HG03354 (cell line): ENCODE results near the gene IQSEC1.
"Not testable (repeated sequence)": the region's sequence is repeated elsewhere in the genome, so short reads cannot be mapped to it uniquely, and the experiment has no call there.

ENCODE experiments used
- ATAC-seq: cut with Tn5 transposase; IDR thresholded peaks from one replicate; pipeline ENCODE4 v1.9.1; 2021; ENCODE audit warnings: mild to moderate bottlenecking; ENCODE audit not compliant: unreplicated experiment, poor library complexity, severe bottlenecking

Gene IQSEC1

DNA sequence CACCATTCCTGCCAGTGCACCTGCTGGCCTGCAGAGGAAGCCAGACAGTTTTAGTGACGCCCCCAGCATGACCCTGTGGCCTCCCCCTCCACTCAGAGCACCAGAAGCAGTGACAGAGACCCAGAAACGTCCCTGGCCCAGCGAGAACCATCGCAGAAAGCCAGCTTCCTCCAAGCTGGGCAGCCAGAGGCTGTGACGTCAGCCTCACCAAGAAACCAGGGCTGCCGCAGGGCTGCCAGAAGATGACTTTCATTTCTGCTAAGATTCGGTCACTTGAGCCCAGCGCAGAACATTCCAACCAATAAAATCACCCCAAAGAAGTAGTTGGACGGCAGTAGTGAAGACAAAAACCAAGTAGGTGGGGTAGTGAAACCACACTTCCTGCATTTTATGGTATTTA, 202.3 kb downstream of the IQSEC1 start:
- ATAC-seq: no peak

DNA sequence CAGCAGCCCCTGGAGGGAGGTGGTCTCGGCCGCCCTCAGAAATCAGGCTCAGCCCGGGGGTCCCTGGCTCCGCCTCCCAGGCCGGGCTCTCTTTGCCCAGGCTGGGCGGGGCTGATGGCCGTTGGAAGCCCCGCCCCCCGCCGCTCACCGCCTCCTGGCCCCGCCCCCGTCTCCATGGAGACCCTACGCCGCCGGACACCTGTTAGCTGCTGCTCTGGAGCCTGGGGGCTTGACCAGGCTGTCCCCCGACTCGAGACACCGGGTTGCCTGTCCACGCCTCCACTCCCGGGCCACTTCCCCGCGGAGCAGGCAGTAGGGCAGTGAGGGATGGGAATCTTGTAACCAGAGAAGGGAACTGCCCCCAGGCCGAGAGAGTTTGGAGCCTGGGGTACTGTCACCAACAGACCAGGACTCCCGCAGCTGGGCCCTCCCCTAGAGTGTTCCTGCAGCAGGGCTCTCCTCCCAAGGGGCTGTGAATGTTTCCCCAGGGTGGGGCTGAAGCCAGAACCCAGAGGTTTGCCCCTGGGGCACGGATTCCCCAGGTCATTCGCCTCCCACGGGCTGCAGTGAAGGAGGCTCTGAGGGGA, 204.1 kb downstream of the IQSEC1 start:
- ATAC-seq: peak; percentile 55

DNA sequence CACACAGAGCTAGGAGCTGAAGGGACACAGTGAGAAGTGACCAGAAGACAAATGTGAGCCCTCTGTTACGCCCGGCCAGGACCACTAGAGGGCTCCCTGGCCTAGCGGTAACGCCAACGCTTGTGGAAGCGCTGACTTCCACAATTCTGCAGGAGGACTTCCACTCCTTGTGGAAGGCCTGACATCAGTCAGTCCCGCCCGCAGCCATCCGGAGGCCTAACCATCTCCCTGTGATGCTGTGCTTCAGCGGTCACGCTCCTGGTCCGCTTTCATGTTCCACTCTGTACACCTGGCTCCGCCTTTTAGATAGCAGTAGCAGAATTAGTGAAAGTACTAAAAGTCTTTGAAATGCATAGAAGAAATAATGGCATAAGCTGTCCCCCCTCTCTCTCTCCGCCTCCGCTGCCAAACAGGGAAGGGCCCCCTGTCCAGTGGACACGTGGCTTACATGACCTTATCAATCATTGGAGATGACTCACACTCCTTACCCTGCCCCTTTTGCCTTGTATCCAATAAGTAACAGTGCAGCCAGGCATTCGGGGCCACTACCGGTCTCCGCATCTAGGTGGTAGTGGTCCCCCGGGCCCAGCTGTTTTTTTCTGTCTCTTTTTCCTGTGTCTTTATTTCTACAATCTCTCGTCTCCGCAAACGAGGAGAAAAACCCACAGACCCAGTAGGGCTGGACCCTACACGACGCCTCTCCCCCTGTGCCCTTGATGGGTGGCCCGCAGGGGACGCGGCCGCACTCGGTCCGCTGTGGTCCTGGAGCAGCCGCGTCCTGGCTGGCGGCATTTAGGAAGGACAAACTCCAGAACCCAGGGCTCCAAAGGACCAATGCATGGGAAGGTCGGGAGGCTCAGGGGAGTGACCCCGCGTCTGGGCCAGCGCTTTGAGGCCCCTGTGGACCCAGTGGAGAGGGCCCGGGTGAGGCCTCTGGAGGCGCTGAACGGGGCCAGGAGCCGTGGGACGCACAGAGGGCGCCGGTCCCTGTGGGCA, 204.9 kb downstream of the IQSEC1 start:
- ATAC-seq: peak; percentile 67

DNA sequence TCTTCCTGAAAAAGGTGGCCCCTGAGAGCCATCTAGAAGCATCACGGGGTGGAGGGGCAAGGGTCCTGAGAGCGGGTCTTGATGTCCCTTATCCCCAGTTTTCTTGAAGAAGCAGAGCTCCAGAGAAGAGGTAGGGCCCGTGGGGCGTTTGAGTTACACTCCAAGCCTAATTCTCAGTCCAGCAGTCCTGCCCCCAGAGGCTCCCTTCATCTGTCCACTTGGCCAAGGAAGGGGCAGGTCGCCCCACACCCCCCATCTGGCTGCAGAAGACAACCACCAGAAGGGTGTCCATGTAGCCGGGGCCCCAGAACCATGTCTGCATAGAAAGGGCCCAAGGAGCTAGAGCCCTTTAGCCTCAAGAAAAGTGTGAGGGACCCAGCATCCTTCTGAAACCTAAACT, 206.4 kb downstream of the IQSEC1 start:
- no peak for ATAC-seq

DNA sequence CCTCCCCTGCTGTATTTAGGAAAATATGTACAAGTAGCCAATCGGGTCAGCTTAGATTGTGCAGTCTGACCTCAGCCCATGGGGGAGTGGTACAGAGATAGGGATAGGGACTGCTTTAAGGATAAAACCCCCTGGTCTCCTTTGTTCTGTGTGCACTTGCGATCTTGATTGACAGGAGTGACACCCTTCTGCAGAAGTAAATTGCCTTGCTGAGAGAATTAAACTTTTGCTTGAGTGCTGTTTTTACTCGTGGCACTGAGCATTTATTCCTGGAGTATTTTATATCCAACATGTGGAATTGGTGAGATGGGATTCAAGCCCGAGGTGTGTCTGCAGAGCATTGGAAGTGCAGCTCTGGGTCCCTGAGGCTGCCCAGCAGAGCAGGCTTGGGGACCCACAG, 208.0 kb downstream of the IQSEC1 start:
- no peak for ATAC-seq

DNA sequence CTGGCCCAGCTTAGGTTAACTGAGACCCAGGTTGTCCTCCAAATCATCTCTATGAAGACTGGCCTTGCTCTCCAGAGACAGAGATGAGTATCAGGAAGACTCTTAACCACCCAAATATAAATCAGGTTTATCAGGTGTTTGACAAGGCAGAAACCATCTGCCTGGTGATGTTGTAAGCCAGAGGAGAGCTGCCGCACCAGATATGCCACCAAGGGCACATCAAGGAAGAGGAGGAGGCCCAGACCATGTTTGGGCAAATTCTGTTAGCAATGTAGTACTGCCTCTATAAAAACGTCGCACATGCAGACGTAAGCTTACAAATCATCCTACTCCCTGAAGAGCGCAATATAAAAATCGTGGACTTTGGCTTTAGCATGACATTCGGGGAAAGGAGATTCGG, 210.8 kb downstream of the IQSEC1 start:
- no peak for ATAC-seq

DNA sequence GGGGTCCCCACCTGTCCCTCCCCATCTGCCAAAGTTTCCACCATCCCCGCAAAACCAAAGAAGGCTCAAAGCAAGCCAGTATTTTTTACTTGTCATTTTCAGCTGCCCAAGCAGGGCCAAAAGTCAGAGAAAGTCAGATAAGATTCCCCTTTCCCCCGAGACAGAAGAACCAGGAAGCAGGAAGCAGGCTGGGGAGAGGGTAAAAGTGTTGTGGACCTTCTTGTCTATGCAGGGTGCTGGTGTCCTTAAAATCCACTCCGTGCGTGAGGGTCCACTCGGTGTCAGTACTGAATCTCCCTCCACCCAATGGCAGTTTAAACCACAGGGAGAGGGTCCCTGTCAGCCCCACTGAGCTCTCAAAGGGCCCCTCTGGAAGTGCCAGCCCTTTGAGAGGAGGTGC, 211.6 kb downstream of the IQSEC1 start:
- no peak for ATAC-seq

DNA sequence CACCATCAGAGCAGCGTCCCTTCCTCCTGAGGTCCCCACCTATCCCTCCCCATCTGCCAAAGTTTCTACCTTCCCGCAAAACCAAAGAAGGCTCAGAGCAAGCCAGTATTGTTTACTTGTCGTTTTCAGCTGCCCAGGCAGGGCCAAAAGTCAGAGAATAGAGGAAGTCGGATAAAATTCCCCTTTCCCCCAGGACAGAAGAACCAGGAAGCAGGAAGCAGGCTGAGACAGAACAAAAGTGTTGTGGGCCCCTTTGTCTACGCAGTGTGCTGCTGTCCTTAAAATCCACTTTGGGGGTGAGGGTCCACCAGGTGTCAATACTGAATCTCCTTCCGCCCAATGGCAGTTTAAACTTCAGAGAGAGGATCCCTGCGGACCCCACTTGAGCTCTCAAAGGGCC, 213.4 kb downstream of the IQSEC1 start:
- no peak for ATAC-seq

DNA sequence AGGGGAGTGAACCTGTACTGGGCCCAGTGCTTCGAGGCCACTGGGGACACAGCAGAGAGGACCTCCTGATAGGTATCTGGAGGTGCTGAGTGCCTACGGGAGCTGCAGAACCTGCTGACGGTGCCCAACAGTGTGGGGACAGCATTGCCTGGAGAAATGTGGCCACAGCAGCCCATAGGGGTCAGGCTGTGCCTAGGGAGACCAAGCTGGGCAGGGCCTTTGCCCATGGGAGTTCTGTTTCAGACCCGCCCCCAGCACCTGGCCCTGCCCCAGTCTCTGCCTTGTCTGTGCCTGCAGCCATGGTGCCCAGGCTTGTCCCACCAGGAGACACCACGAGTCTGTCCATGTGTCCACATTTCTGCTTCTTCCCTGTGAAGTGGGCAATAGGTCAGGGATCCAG, 216.6 kb downstream of the IQSEC1 start:
- no peak for ATAC-seq

DNA sequence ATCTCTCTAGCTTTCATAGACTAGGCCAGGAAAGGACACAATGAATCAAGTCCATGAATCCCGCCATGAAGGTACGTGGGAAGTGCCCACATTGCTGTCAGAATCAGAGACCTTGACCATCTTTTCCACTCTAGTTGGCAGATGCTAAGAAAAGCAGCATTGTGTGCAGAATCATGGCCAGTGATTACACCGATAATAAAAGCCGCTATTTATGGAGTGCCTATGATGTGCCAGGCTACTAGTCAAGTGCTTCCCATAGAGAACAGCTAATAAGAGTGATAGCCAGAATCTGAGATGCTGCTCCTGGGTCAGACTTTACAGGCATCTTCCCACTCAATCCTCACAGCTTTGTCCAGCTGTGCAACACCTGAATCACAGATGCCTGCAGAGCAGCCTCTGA, 218.7 kb downstream of the IQSEC1 start:
- ATAC-seq: no peak

DNA sequence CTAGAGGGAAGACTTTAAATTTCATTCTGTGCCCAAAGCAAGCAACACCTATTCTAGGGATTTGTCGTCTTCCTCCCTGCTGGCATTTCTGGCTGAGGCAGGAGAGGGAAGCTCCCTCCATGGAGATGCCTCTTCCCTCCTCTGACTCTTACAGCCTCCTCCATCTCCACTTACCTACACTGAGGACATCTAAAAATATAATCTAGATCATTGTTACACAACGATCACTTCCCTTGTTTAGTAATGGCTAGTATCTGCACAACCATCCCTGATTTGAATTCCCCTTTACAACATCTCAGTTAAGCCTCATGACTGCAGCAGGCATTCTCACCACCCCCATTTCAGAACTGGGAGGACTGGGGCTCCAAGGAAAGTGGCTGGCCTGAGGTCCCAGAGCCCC, 219.4 kb downstream of the IQSEC1 start:
- ATAC-seq: not testable (repeated sequence)

DNA sequence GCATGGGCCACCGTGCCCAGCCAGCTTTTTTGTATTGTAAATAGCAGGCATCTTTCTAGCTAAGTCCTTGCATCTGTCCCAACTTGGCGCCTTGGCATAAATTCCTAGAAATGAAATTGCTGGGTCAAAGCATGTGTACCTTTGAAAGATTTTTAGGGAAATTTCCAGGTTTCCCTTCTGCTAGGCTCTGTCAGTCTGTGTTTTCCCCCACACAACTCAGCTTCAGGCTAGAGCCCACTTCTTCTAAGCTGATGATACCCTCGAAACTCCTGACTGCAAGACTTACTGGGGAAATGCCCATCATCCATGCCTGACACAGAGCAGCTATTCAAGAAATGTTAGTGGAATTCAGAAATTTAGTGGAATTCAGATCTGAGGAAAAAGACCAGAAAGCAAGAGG, 221.0 kb downstream of the IQSEC1 start:
- no peak for ATAC-seq
